GM10266 (cell line): ENCODE data around the gene ALKBH6.

ENCODE experiments used
- DNase-seq: peaks from one replicate; pipeline ENCODE4 v3.0.0; 2012; ENCODE audit errors: extremely low spot score
- TF ChIP-seq, protein P1 (sequence below): IDR thresholded peaks from 2 replicates; pipeline ENCODE4 v1.5.1; 2012; ENCODE audit warnings: mild to moderate bottlenecking, low read depth; ENCODE audit not compliant: control insufficient read depth, insufficient read depth; ENCODE audit errors: missing control alignments

Gene ALKBH6

DNA sequence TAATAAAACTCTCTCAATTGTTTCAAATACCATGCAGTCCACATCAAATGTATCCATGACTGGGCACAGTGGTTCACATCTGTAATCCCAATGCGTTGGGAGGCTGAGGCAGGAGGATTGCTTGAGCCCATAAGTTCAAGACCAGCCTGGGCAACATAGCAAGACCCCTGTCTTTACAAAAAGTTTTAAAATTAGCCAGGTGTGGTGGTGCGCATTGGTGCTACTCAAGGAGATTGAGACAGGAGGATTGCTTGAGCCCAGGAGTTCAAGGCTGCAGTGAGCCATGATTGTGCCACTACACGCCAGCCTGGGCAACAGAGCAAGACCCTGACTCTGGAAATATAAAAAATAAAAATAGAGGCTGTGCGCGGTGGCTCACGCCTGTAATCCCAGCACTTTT, 13.7 kb upstream of the ALKBH6 start:
- DNase-seq: no peak

GRCh38 chr19:36026091-36026876, 12.3 kb upstream of the ALKBH6 start:
- DNase-seq: no peak
- TF ChIP-seq, protein P1, sequence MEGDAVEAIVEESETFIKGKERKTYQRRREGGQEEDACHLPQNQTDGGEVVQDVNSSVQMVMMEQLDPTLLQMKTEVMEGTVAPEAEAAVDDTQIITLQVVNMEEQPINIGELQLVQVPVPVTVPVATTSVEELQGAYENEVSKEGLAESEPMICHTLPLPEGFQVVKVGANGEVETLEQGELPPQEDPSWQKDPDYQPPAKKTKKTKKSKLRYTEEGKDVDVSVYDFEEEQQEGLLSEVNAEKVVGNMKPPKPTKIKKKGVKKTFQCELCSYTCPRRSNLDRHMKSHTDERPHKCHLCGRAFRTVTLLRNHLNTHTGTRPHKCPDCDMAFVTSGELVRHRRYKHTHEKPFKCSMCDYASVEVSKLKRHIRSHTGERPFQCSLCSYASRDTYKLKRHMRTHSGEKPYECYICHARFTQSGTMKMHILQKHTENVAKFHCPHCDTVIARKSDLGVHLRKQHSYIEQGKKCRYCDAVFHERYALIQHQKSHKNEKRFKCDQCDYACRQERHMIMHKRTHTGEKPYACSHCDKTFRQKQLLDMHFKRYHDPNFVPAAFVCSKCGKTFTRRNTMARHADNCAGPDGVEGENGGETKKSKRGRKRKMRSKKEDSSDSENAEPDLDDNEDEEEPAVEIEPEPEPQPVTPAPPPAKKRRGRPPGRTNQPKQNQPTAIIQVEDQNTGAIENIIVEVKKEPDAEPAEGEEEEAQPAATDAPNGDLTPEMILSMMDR: no peak

More for the DNA sequence above, 13.7 kb upstream of the ALKBH6 start:
- TF ChIP-seq, protein P1: no peak

DNA sequence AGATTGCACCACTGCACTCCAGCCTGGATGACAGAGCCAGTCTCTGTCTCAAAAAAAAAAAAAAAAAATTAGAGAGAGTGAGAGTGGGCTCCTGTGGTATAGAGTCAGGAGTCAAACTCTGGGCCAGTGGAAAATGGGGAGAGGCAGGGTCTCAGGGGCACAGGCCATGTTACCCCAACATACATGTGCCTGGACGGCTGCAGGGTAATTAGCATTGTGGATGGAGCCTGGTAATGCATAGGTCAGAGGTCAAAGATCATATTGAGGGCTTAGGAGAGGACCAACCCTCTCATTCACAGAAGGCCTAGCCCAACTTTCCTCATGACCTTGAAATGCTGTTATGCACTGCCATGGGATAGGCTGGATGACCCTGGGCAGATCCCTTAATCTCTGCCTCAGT, 11.5 kb upstream of the ALKBH6 start:
- no peak for DNase-seq
- TF ChIP-seq, protein P1: no peak

DNA sequence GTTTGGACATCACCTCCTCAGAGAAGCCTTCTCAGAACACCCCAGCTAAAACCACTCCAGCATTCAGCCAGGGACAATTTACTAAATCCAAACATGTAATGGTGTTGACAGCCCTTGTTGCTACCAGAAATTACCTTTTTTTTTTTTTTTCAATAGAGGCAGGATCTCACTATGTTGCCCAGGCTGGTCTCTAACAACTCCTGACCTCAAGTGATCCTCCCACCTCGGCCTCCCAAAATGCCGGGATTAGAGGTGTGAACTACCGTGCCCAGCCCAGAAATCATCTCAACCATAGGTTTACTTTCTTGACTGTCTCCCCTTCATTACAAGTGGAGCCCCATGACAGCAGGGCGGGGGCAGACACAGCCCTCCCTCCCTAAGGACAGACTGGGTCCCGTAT, 9.4 kb upstream of the ALKBH6 start:
- DNase-seq: no peak
- TF ChIP-seq, protein P1: no peak

- no peak for DNase-seq
- TF ChIP-seq, protein P1: no peak
These were observed 5.2 kb upstream of the ALKBH6 start for GRCh38 chr19:36019061-36019670.

DNA sequence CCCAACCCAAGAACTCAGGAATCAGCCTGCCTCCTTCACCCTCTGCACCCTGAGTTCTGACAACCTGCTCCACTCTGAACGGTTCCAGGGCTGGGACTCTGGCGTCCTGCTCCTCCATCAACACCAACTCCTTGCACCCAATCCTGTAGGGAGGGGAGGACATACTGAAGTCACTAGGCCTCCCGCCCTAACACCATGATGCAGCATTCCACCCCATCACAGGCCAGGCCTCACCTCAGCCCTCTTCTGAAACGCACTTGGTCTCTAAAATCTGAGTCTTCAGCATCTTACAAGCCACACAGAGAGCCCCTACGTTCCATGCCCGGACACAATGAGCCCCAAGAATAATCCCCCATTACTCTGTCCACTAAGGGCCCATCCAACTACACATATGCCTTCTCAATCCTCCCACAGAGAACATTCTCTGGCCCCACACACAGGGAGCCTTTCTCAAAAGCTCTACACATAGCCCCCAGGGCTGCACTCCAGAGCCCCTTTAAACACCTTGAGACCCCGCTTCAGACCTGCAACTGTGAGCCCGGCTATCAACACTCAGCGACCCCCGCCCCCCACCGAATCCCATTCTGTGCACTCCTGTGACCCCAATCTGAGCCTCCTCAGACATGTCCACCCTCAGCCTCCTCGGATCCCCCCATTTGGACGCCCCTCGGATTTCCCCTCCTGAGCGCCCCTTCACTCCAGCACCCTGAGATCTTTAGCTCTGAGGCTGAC, 567 bp downstream of the ALKBH6 start:
- TF ChIP-seq, protein P1: no peak

GRCh38 chr19:36010402-36010801, 3.6 kb downstream of the ALKBH6 start:
- no peak for DNase-seq
- TF ChIP-seq, protein P1: no peak

More for the DNA sequence above, 567 bp downstream of the ALKBH6 start:
- DNase-seq: no peak
